ENCODE data around the gene STEEP1.
"Not testable (repeated sequence)": the region's sequence is repeated elsewhere in the genome, so short reads cannot be mapped to it uniquely, and the experiment has no call there.

The STEEP1 gene

DNA sequence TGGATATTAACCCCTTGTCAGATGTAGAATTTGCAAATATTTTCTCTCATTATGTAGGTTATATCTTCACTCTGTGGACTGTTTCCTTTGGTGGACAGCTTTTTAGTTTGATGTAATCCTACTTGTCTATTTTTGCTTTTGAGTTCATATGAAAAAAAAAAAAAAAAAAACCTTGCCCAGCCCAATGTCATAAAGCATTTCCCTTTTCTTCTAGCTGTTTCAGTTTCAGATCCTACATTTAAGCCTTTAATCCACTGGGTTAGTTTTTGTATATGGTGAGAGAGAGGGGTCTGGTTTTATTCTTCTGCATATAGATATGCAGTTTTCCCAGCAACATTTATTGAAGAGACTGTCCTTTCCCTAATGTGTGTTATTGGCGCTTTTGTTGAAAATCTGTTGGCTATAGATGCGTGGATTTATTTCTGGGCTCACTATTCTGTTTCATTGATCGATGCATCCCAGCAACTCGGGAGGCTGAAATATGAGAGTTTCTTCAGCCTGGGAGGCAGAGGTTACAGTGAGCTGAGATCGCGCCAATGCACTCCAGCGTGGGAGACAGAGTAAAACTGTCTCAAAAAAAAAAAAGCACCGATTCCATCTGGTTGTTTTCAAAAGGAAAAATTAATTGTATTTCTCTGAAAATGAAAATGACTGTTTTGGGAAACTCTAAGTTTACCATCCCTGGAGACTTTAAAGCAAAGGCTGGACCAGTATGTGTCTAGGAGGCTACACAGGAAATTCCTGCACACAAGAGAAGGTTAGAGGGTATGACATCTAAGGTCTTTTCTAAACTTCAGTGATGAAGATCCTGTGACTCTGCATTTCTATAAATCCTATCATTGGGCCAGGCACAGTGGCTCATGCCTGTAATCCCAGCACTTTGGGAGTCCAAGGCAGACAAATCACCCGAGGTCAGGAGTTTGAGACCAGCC, 35.6 kb downstream of the STEEP1 start:
- Histone ChIP-seq H3K27me3 (ENCODE audit: control insufficient read depth, insufficient read depth, low read length, poor library complexity, severe bottlenecking) (no peaks in the 10 kb centered on the region), H3K9me3 (ENCODE audit: control insufficient read depth, low read length) (no peaks in the 10 kb centered on the region), H3K4me1 (ENCODE audit: control insufficient read depth, insufficient read depth, low read length) (no peaks in the 10 kb centered on the region), H3K4me3 (ENCODE audit: insufficient read depth, low read depth, low read length) (no peak overlapping the region), H3K27ac (ENCODE audit: insufficient read depth, low read depth, low read length, poor library complexity, severe bottlenecking) (no peak overlapping the region), H3K36me3 (ENCODE audit: control insufficient read depth, insufficient read depth, low read length) (no peaks in the 10 kb centered on the region)
- 94 to 95% methylated on average over 9 of the region's 9 CpGs for WGBS, 2 experiments

DNA sequence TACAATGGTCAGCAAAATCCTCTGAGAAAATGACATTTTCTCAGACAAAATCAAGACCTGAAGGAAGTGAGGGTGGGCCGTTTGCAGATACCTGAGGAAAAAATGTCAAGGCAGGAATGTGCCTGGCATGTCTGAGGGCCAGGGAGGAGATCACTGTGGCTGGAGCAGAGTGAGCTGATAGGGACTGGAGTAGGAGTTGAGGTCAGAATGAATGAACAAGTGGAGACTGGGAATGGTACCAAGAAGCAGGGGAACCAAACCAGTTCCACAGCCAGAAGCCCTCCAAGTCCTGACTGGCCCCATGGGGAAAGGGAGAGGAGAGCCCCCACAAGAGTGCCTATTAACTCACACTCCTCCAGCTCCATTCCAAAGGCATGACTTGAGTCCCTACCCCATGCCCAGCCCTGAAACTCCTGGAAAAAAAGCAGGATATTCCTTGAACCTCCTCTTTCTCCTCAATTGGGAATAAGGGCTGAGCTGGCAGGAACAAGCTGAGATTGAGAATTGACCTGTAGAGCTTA, 41.5 kb downstream of the STEEP1 start:
- no peaks in the 10 kb centered on the region for H3K36me3 ChIP-seq (ENCODE audit: control insufficient read depth, insufficient read depth, low read length)
- no peak overlapping the region for H3K4me3 ChIP-seq (ENCODE audit: insufficient read depth, low read depth, low read length)
- no peaks in the 10 kb centered on the region for H3K4me1 ChIP-seq (ENCODE audit: control insufficient read depth, insufficient read depth, low read length)
- no peaks in the 10 kb centered on the region for H3K9me3 ChIP-seq (ENCODE audit: control insufficient read depth, low read length)
- H3K27me3 ChIP-seq (ENCODE audit: control insufficient read depth, insufficient read depth, low read length, poor library complexity, severe bottlenecking) = no peaks in the 10 kb centered on the region
- 73 to 94% methylated on average over 1 of the region's 1 CpG for WGBS, 2 experiments
- H3K27ac ChIP-seq (ENCODE audit: insufficient read depth, low read depth, low read length, poor library complexity, severe bottlenecking) = no peak overlapping the region

DNA sequence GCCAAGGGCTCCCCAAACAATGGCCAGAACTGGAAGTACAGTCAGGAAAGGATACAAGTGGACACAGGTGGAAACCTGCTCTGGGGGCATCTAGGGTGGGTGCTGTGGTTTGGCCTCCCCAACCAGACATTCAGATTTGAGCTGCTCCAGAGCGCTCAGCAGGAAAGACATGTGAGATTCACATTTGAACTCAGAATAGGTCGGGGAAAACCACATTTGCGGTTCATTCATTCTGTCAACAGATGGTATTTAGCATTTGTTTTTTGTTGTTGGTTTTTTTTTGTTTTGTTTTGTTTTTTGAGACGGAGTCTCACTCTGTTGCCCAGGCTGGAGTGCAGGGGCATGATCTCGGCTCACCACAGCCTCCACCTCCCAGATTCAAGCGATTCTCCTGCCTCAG, 44.0 kb downstream of the STEEP1 start:
- H3K4me3 ChIP-seq (ENCODE audit: insufficient read depth, low read depth, low read length) = no peak overlapping the region
- H3K27ac ChIP-seq (ENCODE audit: insufficient read depth, low read depth, low read length, poor library complexity, severe bottlenecking) = no peak overlapping the region
- H3K4me1 ChIP-seq (ENCODE audit: control insufficient read depth, insufficient read depth, low read length) = no peaks in the 10 kb centered on the region
- H3K9me3 ChIP-seq (ENCODE audit: control insufficient read depth, low read length) = no peaks in the 10 kb centered on the region
- WGBS, 2 experiments = 96 to 97% methylated on average over 3 to 5 of the region's 6 CpGs
- H3K27me3 ChIP-seq (ENCODE audit: control insufficient read depth, insufficient read depth, low read length, poor library complexity, severe bottlenecking) = no peaks in the 10 kb centered on the region
- H3K36me3 ChIP-seq (ENCODE audit: control insufficient read depth, insufficient read depth, low read length) = no peaks in the 10 kb centered on the region

DNA sequence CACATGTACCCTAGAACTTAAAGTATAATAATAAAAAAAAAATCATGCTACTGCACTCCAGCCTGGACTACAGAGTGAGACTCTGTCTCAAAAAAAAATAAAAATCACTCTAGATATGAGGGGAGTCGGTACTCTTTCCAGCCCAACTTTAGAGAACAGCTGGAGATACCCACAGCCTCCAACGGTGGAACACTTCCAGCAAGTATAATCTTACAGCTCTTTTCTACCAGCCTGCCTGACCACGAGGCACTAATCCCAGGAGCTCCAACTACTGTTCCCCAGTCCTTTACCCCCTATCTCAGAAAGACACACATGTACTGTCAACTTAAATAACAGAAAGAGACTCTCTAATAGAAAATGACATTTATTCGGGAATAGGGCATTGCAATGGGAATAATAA, 46.8 kb downstream of the STEEP1 start:
- no peak overlapping the region for H3K4me3 ChIP-seq (ENCODE audit: insufficient read depth, low read depth, low read length)
- no peaks in the 10 kb centered on the region for H3K36me3 ChIP-seq (ENCODE audit: control insufficient read depth, insufficient read depth, low read length)
- no peaks in the 10 kb centered on the region for H3K9me3 ChIP-seq (ENCODE audit: control insufficient read depth, low read length)
- no peak overlapping the region for H3K27ac ChIP-seq (ENCODE audit: insufficient read depth, low read depth, low read length, poor library complexity, severe bottlenecking)
- H3K27me3 ChIP-seq (ENCODE audit: control insufficient read depth, insufficient read depth, low read length, poor library complexity, severe bottlenecking) = no peaks in the 10 kb centered on the region
- H3K4me1 ChIP-seq (ENCODE audit: control insufficient read depth, insufficient read depth, low read length) = no peaks in the 10 kb centered on the region
- 90 to 93% methylated on average over 3 to 4 of the region's 4 CpGs for WGBS, 2 experiments

DNA sequence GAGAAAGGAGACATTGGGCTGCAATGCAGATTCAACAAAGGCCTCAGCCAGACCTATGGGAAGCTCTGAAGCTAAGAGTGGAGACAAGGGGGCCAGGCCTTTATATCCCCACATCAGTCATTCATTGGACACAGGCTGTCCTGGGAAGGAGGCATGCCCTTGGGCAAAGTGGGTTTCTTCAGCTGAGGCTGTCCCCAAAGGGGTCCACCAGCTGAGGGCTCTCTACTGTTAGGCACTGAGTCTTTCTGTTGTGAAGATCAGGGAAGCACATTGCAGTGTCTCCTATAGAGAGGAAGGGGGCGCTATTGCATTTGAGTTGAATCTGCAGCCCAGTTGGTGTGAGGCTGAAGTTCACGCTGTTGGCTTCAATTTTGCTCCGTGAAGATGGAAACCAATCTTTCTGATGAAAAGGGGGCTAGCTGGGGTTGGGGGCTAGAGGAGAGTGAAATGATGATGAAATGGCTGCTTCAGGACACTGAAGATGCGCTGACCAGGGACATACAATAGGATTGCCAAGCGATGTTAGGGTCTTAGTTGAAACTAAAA, 49.0 kb downstream of the STEEP1 start:
- H3K4me1 ChIP-seq (ENCODE audit: control insufficient read depth, insufficient read depth, low read length) = no peaks in the 10 kb centered on the region
- 31 to 33% methylated on average over 5 of the region's 5 CpGs for WGBS, 2 experiments
- H3K36me3 ChIP-seq (ENCODE audit: control insufficient read depth, insufficient read depth, low read length) = no peaks in the 10 kb centered on the region
- H3K27ac ChIP-seq (ENCODE audit: insufficient read depth, low read depth, low read length, poor library complexity, severe bottlenecking) = no peak overlapping the region
- H3K27me3 ChIP-seq (ENCODE audit: control insufficient read depth, insufficient read depth, low read length, poor library complexity, severe bottlenecking) = no peaks in the 10 kb centered on the region
- H3K4me3 ChIP-seq (ENCODE audit: insufficient read depth, low read depth, low read length) = no peak overlapping the region
- no peaks in the 10 kb centered on the region for H3K9me3 ChIP-seq (ENCODE audit: control insufficient read depth, low read length)

DNA sequence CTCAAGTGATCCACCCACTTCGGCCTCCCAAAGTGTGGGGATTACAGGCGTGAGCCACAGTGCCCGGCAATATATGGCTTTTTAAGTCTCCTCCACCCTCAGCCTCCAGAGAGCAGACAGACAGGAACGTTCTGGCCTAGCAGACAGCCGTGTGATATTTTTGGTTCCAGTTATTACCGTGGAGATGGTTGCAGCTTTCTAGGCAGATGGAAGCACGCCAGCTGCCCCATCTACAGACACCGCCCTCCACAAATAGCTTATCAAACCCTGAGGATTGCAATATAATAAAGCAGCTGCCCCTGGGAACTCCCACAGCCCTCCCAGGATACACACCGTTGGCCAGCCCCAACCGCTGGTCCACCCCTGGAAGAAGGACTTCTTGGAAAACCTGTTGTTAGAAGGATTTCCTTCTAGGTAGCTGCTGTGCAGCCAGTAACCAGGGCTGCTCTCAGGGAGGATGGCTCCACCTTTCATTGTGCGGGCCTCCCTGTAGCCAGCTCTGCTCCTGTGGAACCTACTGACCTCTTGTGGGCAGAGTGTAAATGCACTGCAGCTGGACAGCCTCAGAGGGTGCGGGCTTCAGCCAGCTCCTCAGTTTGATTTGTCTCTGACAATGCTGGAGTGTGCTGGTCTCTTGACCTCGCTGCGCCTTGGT, 52.9 kb downstream of the STEEP1 start:
- Histone ChIP-seq H3K9me3 (ENCODE audit: control insufficient read depth, low read length) (no peaks in the 10 kb centered on the region), H3K27me3 (ENCODE audit: control insufficient read depth, insufficient read depth, low read length, poor library complexity, severe bottlenecking) (no peaks in the 10 kb centered on the region), H3K4me3 (ENCODE audit: insufficient read depth, low read depth, low read length) (no peak overlapping the region), H3K4me1 (ENCODE audit: control insufficient read depth, insufficient read depth, low read length) (no peaks in the 10 kb centered on the region), H3K27ac (ENCODE audit: insufficient read depth, low read depth, low read length, poor library complexity, severe bottlenecking) (no peak overlapping the region), H3K36me3 (ENCODE audit: control insufficient read depth, insufficient read depth, low read length) (no peaks in the 10 kb centered on the region)
- WGBS, 2 experiments = 59 to 64% methylated on average over 14 of the region's 14 CpGs

DNA sequence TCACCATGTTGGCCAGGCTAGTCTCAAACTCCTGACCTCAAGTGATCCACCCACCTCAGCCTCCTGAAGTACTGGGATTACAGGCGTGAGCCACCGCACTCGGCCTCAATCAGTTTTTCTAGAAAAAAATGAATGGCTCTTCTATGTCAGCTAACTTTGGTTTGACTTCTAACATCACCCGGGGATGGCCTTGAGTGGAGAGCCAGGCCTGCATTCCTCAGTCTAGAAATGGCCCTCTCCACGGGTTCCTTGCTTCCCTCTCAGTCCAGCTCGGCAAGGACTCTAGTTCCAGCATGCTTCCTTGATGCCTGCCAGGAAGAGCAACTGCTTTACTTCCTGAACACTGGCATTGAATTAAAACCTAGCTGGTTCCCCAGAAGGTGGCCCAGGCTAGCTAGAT, 58.0 kb downstream of the STEEP1 start:
- Histone ChIP-seq H3K36me3 (ENCODE audit: control insufficient read depth, insufficient read depth, low read length) (no peaks in the 10 kb centered on the region), H3K27ac (ENCODE audit: insufficient read depth, low read depth, low read length, poor library complexity, severe bottlenecking) (no peak overlapping the region)
- 91 to 92% methylated on average over 6 of the region's 6 CpGs for WGBS, 2 experiments

DNA sequence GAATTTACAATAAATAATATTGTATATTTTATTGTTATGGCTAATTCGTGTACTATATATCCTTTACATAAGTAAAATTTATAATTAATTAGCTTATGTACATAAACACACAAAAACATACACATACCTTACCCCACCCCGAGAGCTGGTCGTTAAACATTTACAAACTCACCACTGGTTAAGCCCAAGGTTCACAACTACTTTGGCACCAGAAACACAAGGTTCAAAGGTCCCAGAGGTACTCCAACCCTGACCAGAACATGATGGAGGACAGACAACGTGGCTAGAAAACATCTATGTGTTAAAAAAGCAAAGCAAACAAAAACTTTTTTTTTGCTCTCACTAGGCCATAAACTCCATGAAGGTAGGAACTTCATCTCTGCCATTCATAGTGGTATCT, 59.3 kb downstream of the STEEP1 start:
- no peaks in the 10 kb centered on the region for H3K27me3 ChIP-seq (ENCODE audit: control insufficient read depth, insufficient read depth, low read length, poor library complexity, severe bottlenecking)
- no peak overlapping the region for H3K27ac ChIP-seq (ENCODE audit: insufficient read depth, low read depth, low read length, poor library complexity, severe bottlenecking)
- WGBS, 2 experiments = 91 to 95% methylated on average over 3 of the region's 4 CpGs
- no peaks in the 10 kb centered on the region for H3K9me3 ChIP-seq (ENCODE audit: control insufficient read depth, low read length)
- no peaks in the 10 kb centered on the region for H3K36me3 ChIP-seq (ENCODE audit: control insufficient read depth, insufficient read depth, low read length)
- no peaks in the 10 kb centered on the region for H3K4me1 ChIP-seq (ENCODE audit: control insufficient read depth, insufficient read depth, low read length)
- H3K4me3 ChIP-seq (ENCODE audit: insufficient read depth, low read depth, low read length) = no peak overlapping the region

More for the DNA sequence above, 58.0 kb downstream of the STEEP1 start:
- no peaks in the 10 kb centered on the region for H3K27me3 ChIP-seq (ENCODE audit: control insufficient read depth, insufficient read depth, low read length, poor library complexity, severe bottlenecking)
- no peaks in the 10 kb centered on the region for H3K9me3 ChIP-seq (ENCODE audit: control insufficient read depth, low read length)
- no peak overlapping the region for H3K4me3 ChIP-seq (ENCODE audit: insufficient read depth, low read depth, low read length)
- no peaks in the 10 kb centered on the region for H3K4me1 ChIP-seq (ENCODE audit: control insufficient read depth, insufficient read depth, low read length)

DNA sequence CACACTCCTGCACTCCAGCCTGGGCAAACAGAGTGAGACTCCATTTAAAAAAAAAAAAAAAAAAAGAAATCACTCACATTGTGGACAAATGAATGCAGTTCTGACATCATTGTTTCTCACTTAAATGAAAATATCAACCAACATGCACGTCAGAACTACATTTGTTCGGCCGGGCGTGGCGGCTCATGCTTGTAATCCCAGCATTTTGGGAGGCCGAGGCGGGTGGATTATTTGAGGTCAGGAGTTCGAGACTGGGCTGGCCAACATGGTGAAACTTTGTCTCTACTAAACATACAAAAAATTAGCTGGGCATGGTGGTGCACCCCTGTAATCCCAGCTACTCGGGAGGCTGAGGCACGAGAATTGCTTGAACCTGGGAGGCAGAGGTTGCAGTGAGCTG, 60.1 kb downstream of the STEEP1 start:
- not testable (repeated sequence) for H3K9me3 ChIP-seq (ENCODE audit: control insufficient read depth, low read length); H3K36me3 ChIP-seq (ENCODE audit: control insufficient read depth, insufficient read depth, low read length); H3K4me1 ChIP-seq (ENCODE audit: control insufficient read depth, insufficient read depth, low read length); H3K27ac ChIP-seq (ENCODE audit: insufficient read depth, low read depth, low read length, poor library complexity, severe bottlenecking); H3K27me3 ChIP-seq (ENCODE audit: control insufficient read depth, insufficient read depth, low read length, poor library complexity, severe bottlenecking); H3K4me3 ChIP-seq (ENCODE audit: insufficient read depth, low read depth, low read length)
- WGBS, 2 experiments = 96 to 99% methylated on average over 5 to 10 of the region's 10 CpGs

DNA sequence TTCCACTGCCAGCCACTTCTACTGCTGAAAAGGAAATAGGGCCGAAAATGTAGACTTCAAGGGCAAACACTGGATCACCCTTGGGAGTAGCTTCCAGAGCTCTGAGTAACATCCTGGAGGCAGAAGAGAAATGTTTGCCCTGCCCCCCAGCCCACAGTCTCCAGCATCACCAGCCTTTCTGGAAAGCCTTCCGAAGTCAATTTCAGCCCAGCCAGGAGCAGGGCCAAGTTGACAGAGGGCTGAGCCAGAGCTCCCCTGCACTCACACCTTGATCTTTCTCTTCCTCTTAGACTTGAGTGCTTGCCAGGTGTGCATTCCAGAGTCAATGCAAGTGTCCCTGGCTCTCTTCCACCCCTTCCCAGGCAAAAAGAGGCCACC, 61.7 kb downstream of the STEEP1 start:
- no peaks in the 10 kb centered on the region for H3K27me3 ChIP-seq (ENCODE audit: control insufficient read depth, insufficient read depth, low read length, poor library complexity, severe bottlenecking)
- H3K36me3 ChIP-seq (ENCODE audit: control insufficient read depth, insufficient read depth, low read length) = no peaks in the 10 kb centered on the region
- H3K9me3 ChIP-seq (ENCODE audit: control insufficient read depth, low read length) = no peaks in the 10 kb centered on the region
- H3K4me3 ChIP-seq (ENCODE audit: insufficient read depth, low read depth, low read length) = no peak overlapping the region
- H3K4me1 ChIP-seq (ENCODE audit: control insufficient read depth, insufficient read depth, low read length) = no peaks in the 10 kb centered on the region
- 76 to 85% methylated on average over 2 of the region's 2 CpGs for WGBS, 2 experiments
- H3K27ac ChIP-seq (ENCODE audit: insufficient read depth, low read depth, low read length, poor library complexity, severe bottlenecking) = no peak overlapping the region

Data from ectodermal cell (in vitro differentiated cells).